NCI-H510A treated with DMSO at 0.1 percent for 48 hours (cell line): ENCODE measurements around the gene ADAD2.
A peak's percentile ranks its signal among the peaks of the same experiment; 100 is the strongest.

ENCODE experiments used
- DNase-seq: peaks from one replicate; lab custom pipeline; 2025; lab: John Stamatoyannopoulos, UW

Gene ADAD2

DNA sequence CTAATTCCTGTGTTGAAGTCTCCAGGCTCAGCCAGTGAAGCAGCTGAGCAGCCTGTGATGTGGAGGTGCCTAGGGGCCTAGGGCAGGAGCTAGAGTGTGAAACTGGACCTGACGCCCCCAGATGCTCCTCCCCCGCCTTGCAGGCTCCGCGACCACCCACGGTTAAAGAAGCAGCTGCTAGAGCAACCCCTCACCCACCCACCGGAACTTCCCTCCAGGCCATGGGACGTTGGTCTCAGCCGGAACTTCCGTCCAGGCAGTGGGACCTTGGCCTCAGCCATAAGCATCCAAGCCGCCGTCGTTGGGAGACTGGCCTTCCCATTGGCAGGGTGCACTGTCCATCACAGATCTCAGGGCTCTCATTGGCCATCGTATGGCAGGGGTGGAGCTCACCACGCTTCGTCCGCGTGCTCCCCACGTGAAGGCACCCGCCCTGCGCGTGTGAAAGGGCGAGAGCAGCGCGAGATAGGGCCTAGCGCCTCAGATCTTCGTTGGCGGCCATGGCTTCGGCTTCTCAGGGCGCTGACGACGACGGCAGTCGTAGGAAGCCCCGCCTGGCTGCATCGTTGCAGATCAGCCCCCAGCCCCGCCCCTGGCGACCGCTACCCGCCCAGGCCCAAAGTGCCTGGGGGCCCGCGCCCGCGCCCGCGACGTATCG lies at the start of gene ADAD2:
TSS of gene ADAD2 (plus strand) at position 427 of the 658 bp plus-strand sequence. CDS start at position 501, 74 bp downstream.
- no peak for DNase-seq

DNA sequence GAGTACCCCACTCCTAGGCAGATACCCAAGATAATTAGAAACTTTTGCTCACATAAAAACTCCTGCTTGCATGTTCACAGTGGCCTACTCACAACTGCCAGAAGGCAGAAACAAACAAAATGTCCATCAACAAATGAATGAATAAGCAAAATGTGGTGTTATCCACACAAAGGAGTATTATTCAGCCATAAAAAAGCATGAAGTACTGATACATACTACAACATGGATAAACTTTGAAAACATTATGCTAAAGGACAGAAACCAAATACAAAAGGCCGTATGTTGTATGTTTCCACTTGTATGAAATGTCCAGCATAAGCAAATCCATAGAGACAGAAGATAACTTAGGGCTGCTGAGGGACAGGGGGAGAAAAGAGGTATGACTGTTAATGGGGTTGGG lies 47.9 kb upstream of the ADAD2 start:
- no peak for DNase-seq

DNA sequence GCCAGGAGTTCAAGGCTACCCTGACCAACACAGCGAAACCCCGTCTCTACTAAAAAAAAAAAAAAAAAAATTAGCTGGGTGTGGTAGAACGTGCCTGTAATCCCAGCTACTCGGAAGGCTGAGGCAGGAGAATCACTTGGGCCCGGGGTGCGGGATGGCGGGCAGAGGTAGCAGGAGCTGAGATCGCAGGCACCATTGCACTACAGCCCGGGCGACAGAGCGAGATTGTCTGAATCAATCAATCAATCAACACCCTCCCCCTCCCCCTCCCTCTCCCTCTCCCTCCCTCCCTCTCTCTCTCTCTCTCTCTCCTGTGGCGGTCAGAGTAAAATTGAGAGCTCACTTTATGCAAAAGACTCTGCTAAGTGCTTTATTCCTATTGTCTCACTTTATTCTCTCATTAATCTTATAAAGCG lies 47.2 kb upstream of the ADAD2 start:
- DNase-seq = peak; percentile 38

DNA sequence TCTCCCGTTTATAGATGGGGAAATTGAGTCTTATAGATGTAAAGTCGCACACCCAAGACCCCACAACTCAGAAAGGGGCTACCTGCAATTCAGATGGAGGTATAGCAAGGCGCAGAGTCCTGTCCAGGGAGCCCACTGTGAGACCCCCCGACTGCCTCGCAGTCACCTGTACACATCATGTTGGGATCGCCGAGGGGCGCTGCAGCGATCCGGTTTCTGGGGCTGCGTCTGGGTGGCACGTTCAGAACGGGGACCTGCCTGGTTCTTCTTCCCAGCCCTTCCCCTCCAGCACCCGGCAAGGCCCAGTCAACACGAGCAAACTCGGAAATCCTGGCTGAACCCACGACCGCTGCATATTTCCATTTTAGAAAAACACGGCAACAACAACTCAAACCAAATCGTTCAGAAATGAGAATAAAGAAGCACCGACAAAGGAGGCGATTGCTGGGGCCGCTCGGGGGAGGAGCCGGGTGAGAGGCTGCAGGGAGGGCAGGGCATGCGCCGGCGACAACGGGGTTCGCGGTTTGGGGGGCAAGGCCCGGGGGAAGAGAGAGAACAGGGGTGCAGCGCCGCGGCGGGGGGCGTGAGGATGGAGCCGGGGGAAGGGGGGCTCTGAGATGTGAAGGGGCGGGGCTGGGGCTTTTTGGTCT lies 46.6 kb upstream of the ADAD2 start:
- peak; percentile 25 for DNase-seq

DNA sequence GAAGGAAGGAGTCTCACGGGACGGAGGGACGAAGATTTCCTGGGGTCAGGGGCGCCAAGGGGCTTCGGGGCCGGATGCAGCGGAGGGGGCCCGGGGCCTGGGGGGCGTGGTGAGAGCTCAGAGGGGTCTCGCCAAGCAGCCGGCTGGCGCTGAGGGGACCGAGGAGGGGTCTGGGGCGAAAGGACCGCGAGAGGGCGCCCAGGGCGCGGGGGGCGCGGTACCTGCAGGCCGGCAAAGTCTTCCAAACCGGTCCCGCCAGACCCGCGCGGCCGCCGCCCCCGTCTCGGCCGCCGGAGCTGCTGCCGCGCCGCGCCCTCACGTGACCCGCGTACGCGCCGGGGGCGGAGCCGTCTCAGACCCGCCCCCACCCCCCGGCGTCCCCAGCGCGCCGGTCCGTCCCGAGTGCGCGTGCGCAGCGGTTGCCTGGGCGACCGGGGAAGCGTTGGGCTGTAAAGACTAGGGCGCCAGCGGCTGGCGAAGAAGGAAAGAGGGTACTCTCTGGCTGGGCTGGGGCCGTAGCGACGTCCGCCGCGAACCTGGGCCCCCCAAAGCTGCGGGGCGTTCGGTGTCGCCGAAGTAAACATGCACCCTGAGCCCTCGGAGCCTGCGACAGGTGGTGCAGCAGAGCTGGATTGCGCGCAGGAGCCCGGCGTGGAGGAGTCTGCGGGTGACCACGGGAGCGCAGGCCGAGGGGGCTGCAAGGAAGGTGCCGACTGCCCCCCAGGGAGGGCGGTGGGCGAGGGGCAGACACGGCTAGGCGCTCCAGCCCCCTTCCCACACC lies 45.9 kb upstream of the ADAD2 start, which contains the start of the genes DNAAF1 and HSDL1:
TSS of gene DNAAF1 (plus strand) at position 450 of the 781 bp plus-strand sequence. CDS start at position 583, 133 bp downstream.
TSS of gene HSDL1 (minus strand) at position 319 of the 781 bp plus-strand sequence. CDS start 13,856 bp downstream, outside the sequence.
- peak; percentile 77 for DNase-seq

DNA sequence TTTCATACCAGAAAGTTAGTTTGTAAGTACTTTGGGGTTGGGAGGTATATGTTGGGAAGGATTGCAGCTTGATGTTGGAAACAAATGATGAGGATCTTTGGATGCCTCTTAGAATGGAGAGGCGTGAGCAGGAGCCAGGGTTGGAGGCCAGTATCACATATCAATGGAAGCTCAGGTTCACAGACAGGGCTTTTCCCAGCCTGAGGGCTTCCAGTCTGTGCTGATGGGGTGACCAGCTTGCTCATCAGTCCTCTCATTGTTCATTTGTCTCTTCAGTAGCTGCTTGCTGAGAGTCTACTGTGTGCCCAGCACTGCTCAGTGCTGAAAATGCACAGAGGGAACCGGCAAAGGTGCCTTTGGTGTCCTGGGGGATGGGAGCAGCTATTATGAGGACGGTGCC lies 40.0 kb upstream of the ADAD2 start:
- DNase-seq = no peak

DNA sequence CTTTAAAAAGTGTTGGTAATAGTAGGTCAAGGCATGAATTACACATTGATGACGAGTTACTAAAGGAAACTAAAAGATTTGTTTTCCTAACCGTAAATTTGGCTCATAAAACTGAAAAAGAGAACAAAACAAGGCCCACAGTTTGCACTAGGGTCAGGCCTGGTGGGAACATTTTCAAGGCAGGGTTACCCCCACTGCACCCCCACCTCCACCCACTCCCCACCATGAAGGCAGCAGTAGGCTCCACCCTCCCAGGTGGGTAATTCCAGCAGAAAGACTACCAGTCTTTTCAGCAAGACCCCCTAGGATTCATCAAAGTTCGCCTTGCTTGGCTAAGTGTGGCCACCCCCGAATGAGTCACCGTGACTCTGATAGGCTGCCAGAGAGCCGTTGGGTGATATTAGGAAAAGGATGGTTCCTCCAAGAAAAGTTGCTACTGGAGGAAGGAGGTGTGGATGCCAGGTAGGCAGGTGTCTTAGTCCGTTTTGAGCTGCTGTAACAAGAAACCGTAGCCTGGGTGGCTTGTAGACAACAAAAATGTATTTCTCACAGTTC lies 37.2 kb upstream of the ADAD2 start:
- DNase-seq = no peak

DNA sequence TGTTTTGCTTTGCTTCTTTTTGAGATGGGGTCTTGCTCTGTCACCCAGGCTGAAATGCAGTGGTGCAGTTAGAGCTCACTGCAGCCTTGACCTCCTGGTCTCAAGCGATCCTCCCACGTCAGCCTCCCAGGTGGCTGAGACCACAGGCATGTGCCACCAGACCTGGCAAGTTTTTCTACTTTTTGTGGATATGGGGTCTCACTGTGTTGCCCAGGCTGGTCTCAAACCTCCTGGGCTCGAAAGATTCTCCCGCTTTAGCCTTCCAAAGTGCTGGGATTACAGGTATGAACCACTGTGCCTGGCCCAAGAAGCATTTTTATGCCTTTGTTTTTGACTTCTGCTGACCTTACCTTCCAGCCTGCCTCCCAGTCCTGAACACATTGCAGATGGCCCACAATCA lies 35.7 kb upstream of the ADAD2 start:
- no peak for DNase-seq

DNA sequence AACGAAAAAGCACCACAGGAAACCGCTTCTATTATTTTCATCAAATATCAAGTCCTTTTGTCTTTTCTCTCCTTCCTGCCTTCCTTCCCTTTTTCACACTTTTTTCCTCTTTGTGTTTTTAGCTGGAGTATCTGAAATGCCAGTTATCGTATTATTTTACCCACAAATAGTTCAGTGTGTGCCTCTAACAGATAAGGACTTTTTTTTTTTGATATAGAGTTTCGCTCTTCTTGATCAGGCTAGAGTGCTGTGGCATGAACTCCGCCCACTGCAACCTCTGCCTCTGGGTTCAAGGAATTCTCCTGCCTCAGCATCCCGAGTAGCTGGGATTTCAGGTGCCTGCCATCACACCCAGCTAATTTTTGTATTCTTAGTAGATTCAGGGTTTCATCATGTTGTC lies 35.2 kb upstream of the ADAD2 start:
- no peak for DNase-seq

DNA sequence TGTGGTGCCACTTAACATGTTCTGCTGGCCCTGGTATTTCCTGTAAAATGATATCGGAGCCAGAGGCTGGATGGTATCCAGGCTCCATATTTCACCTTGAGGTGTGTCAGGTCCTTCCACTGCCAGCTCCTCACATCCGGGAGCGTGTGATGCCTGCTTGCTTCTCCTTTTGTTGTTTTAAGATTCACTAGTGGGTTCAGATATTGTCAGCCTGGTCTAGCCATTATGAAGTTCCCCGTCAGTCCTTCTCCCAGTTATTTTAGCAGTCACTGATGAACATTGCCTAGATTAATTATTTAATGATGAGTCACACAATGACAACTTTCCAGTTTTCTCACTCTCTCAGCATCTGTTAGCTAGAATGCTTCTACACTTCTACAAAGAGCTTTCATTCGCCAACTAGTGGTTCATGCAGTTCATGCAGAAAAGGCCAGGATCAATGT lies 34.6 kb upstream of the ADAD2 start:
- DNase-seq = no peak

DNA sequence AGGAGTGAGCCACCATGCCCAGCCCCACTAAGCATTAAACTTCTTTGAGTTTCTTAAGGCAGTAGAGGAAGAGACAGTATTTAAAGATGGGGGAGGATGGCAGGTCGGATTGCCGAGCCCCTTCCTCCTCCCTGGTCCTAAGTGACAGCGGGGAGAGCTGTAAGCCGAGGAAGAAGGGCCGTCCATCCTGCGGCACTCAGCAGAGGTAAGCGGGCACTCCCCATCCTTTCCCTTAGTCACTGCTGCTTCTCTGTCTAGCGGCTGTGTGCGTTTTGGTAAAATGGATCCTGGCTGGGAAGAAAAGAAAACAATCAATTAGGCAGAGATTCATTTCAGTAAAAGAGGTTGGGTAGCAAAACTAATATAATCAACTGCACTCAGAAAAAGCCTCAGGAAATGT lies 31.9 kb upstream of the ADAD2 start:
- no peak for DNase-seq

DNA sequence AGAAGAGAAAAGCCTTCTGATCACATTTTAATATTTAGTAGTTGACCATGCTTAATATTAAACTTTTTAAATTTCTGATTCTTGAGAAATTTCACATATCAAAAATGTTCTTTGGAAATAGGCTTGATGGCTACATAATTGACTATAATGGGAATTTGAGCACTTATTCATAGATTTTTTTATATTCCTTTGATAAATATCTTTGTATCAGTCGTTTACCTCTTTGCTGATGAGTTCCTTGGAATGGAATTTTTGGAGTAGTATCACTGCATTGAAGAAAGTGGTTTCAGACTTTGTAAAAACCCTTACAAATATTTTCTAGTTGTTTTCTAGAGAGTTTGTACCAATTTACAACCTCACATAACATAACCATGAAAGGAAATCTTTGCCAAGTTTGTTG lies 31.2 kb upstream of the ADAD2 start:
- no peak for DNase-seq

DNA sequence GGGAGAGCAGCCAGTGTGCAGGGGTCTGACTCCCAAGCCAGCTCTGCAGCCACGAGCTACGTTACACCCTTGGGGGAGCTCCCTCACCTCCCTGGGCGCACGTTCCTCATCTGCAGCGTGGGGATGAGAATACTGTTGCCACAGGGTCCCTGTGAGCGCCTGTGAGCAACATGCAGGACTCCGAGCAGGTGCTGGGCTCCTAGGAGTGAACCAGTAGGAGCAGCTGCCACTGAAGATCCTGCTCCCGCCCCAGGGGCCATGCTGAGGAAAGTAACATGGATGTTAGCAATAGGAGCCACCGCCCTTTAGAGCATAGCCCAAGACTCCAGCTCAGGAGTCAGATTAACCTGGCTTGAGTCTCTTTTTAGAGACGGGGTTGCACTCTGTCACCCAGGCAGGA lies 29.9 kb upstream of the ADAD2 start:
- DNase-seq = no peak

DNA sequence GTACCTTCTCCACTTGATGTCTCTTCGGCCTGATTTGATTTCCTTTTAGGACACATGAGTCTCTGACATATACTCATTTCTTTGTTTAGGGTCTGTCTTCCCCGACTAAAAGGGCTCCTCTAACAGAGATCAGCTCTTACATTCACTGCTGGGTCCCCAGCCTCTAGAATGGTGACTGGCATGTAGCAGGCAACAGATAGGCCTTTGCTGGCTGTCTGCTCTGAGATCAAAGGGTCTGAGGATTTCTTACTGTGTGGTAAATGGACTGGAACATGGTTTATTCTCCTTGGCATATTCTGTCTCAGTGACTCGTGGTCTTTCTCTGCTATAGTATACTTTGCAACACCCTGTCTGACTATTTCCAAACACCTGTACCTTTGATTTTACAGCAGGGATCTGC lies 29.2 kb upstream of the ADAD2 start:
- DNase-seq = no peak

DNA sequence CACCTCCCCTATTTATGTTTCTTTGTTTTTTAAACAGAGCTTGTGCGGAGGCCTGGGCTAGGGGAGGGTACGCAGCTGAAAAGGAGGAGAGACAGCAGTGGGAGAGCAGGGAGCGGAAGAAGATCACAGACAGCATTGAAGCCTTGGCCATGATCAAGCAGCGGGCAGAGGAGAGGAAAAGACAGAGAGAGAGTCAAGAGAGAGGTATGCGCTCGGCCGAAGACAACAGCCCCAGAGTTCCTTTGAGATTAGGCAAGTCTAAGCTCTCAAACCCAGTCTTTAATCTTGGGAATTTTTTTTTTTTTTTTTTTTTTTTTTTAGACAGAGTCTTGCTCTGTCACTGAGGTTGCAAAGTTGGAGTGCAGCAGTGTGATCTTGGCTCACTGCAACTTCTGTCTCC lies 25.2 kb upstream of the ADAD2 start:
- DNase-seq = no peak

DNA sequence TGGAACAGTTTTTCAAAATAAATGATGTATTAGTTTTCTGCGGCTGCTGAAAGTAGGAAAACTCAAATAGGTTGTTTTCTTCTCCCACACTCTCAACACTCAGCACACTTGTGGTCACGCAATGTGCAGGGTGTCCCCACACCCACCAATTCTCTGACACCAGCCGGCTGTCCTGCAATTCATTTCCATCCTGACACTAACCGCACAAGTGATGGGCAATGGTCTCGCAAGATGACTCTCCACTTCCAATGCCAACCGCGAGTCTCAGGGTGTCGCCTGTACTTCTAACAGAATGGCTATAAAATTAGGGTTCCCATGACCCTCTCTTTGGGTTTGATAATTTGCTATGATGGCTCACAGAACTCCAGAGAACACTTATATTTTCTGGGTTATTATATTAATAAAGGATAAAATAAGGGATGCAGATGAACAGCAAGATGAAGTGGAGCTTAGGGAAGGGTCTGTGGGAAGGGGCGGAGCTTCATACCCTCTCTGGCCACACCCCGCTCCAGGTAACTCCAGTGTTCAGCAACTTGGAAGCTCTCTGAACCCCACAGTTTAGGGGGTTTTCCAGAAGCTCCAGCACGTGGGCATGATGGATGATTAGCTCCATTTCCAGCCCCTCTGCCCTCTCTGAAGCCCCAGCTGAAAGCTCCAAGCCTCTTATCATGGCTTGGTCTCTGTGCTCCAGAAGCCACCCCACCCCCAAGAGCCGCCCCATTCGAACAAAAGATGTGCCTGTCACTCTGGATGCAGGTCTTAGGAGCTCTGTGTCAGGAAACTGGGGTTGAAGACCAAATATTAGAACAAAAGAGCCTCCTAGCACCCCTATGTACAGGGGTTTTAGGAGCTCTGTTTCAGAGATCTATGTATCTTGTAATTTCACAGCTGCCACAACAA lies 23.9 kb upstream of the ADAD2 start:
- DNase-seq = no peak

DNA sequence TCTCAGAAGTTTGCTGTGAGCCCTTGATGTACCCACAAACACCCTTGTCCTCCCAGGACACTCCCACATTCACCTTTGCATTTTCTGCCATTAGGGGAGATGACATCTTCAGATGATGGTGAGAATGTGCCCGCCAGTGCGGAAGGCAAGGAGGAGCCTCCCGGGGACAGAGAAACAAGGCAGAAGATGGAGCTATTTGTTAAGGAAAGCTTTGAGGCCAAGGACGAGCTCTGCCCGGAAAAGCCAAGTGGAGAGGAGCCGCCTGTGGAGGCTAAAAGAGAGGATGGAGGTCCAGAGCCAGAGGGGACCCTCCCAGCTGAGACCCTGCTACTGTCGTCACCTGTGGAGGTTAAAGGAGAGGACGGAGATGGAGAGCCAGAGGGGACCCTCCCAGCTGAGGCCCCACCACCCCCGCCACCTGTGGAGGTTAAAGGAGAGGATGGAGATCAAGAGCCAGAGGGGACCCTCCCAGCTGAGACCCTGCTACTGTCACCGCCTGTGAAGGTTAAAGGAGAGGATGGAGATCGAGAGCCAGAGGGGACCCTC lies 21.1 kb upstream of the ADAD2 start:
- DNase-seq = no peak

DNA sequence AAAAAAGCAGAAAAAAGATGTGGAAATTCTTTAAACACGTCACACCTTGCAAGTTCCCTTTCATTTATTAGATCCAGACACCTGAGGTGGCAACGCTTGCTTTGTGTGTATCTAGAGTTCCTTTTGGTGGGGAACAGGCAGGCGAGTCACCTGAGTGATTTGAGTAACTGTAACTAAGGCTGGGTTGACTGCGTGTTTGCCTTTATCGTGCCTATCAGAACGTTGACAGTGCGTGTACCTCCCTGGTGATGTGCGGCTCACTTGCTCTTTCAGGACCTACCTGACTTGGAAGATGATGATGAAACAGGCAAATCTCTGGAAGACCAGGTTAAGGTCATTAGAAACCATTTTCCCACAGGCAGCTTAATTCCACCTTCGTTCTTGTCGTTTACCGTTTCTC lies 16.6 kb upstream of the ADAD2 start:
- DNase-seq = no peak

DNA sequence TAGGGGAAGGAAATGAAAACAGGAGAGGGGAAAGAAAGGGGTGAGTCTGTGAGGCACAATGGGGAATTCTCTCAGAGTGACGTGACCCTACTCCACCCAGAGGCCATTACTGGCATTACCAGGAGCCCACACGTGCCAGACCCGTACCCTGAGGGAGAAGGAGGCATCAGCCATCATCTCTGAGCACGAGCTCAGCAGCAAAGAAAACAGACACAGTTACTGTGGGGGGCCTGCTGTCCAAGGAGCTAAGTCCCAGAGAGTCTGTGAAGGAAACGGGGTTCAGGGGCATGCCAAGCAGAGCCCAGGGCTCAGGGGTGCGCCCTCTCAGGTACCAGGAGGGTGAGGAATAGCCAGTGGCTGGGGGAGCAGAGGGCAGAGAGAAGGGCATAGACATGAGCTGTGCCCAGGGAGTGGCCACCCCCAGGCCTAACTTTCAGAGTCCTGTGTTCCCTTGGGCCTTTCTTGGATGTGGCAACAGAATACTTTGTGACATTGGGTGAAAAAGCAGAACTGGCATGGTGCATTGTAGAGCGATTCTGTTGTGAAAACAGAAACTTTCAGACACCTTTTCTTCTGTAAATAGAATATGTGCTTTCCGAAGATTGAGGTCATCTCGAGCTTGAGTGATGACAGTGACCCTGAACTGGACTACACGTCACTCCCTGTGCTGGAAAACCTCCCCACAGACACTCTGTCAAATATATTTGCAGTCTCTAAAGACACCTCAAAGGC lies 15.4 kb upstream of the ADAD2 start:
- no peak for DNase-seq
